Effector memory CD4-positive, alpha-beta T cell (primary cell): ENCODE data around the gene MEGF11.

Experiments
- DNase-seq, 3 donors: peaks; one replicate each; pipeline ENCODE4 v3.0.0-alpha.2; 2020
- H3K27ac ChIP-seq: 2 replicates; pipeline ENCODE4 v1.7.0; 2013; ENCODE audit warnings: mild to moderate bottlenecking, low read length, moderate library complexity; ENCODE audit not compliant: insufficient read depth, poor library complexity, severe bottlenecking
- H3K27me3 ChIP-seq: replicated peaks from 2 replicates; pipeline ENCODE4 v1.7.0; 2013; ENCODE audit warnings: mild to moderate bottlenecking, low read length; ENCODE audit not compliant: insufficient read depth, control insufficient read depth, poor library complexity, severe bottlenecking
- H3K36me3 ChIP-seq: 2 replicates; pipeline ENCODE4 v1.7.0; 2013; ENCODE audit warnings: mild to moderate bottlenecking, low read length, moderate library complexity; ENCODE audit not compliant: control insufficient read depth, insufficient read depth
- H3K4me1 ChIP-seq: 2 replicates; pipeline ENCODE4 v1.7.0; 2013; ENCODE audit warnings: low read length, mild to moderate bottlenecking; ENCODE audit not compliant: control insufficient read depth, insufficient read depth, poor library complexity, severe bottlenecking
- H3K4me3 ChIP-seq: 2 replicates; pipeline ENCODE4 v1.7.0; 2013; ENCODE audit warnings: low read length, low read depth, mild to moderate bottlenecking; ENCODE audit not compliant: insufficient read depth, poor library complexity, severe bottlenecking
- H3K9me3 ChIP-seq: 2 replicates; pipeline ENCODE4 v1.7.0; 2013; ENCODE audit warnings: mild to moderate bottlenecking, low read length, moderate library complexity; ENCODE audit not compliant: control insufficient read depth

MEGF11 gene

GRCh38 chr15:66195621-66196230 lies 57.8 kb downstream of the MEGF11 start:
- no peaks in the 10 kb centered on the region for H3K36me3 ChIP-seq
- H3K4me1 ChIP-seq = no peaks in the 10 kb centered on the region
- H3K27me3 ChIP-seq = no peaks in the 10 kb centered on the region
- H3K4me3 ChIP-seq = no peak overlapping the region
- H3K9me3 ChIP-seq = no peaks in the 10 kb centered on the region
- DNase-seq = no peak
- no peak overlapping the region for H3K27ac ChIP-seq

GRCh38 chr15:66193066-66193465 lies 60.5 kb downstream of the MEGF11 start:
- Histone ChIP-seq H3K36me3 (no peaks in the 10 kb centered on the region), H3K4me1 (no peaks in the 10 kb centered on the region), H3K27ac (no peak overlapping the region), H3K9me3 (no peaks in the 10 kb centered on the region), H3K4me3 (no peak overlapping the region), H3K27me3 (no peaks in the 10 kb centered on the region)
- DNase-seq = no peak

- H3K9me3 ChIP-seq = no peaks in the 10 kb centered on the region
- H3K27me3 ChIP-seq = no peaks in the 10 kb centered on the region
- H3K27ac ChIP-seq = no peak overlapping the region
- H3K36me3 ChIP-seq = no peaks in the 10 kb centered on the region
- no peaks in the 10 kb centered on the region for H3K4me1 ChIP-seq
- H3K4me3 ChIP-seq = no peak overlapping the region
- no peak for DNase-seq
Measured at GRCh38 chr15:66190746-66191145, 62.8 kb downstream of the MEGF11 start.

- Histone ChIP-seq H3K27me3 (no peaks in the 10 kb centered on the region), H3K4me3 (no peak overlapping the region), H3K36me3 (no peaks in the 10 kb centered on the region), H3K27ac (no peak overlapping the region), H3K9me3 (no peaks in the 10 kb centered on the region), H3K4me1 (no peaks in the 10 kb centered on the region)
- DNase-seq = no peak
Measured at GRCh38 chr15:66189291-66189690, 64.3 kb downstream of the MEGF11 start.

GRCh38 chr15:66188464-66188863 lies 65.1 kb downstream of the MEGF11 start:
- no peak overlapping the region for H3K4me3 ChIP-seq
- H3K4me1 ChIP-seq = no peaks in the 10 kb centered on the region
- no peak for DNase-seq
- H3K9me3 ChIP-seq = no peaks in the 10 kb centered on the region
- H3K27me3 ChIP-seq = peaks cover 5% of the 10 kb centered on the region
- no peaks in the 10 kb centered on the region for H3K36me3 ChIP-seq
- H3K27ac ChIP-seq = no peak overlapping the region

- H3K36me3 ChIP-seq = no peaks in the 10 kb centered on the region
- DNase-seq = no peak
- peaks cover 7% of the 10 kb centered on the region for H3K27me3 ChIP-seq
- no peaks in the 10 kb centered on the region for H3K4me1 ChIP-seq
- no peak overlapping the region for H3K27ac ChIP-seq
- no peak overlapping the region for H3K4me3 ChIP-seq
- H3K9me3 ChIP-seq = no peaks in the 10 kb centered on the region
Measured at GRCh38 chr15:66187271-66187670, 66.3 kb downstream of the MEGF11 start.

GRCh38 chr15:66186049-66186825 lies 67.3 kb downstream of the MEGF11 start:
- no peak overlapping the region for H3K4me3 ChIP-seq
- DNase-seq = no peak
- H3K9me3 ChIP-seq = no peaks in the 10 kb centered on the region
- H3K27ac ChIP-seq = no peak overlapping the region
- peaks cover 7% of the 10 kb centered on the region for H3K27me3 ChIP-seq
- H3K36me3 ChIP-seq = no peaks in the 10 kb centered on the region
- H3K4me1 ChIP-seq = no peaks in the 10 kb centered on the region

- Histone ChIP-seq H3K27ac (no peak overlapping the region), H3K9me3 (no peaks in the 10 kb centered on the region), H3K27me3 (peaks cover 7% of the 10 kb centered on the region), H3K4me1 (no peaks in the 10 kb centered on the region), H3K4me3 (no peak overlapping the region), H3K36me3 (no peaks in the 10 kb centered on the region)
- no peak for DNase-seq
Measured at GRCh38 chr15:66184936-66185790, 68.4 kb downstream of the MEGF11 start.

- Histone ChIP-seq H3K4me3 (no peak overlapping the region), H3K27ac (no peak overlapping the region), H3K27me3 (peaks cover 7% of the 10 kb centered on the region), H3K9me3 (no peaks in the 10 kb centered on the region), H3K36me3 (no peaks in the 10 kb centered on the region), H3K4me1 (no peaks in the 10 kb centered on the region)
- no peak for DNase-seq
Measured at GRCh38 chr15:66184492-66184891, 69.1 kb downstream of the MEGF11 start.
